ENCODE measurements around the gene VWA2. TPM values are rescaled to one million over a fixed set of nuclear protein-coding genes. Genes with fewer than 3 reads are reported as not detected.

Gene VWA2
- polyA plus RNA-seq, 3 donors from 2014 or later: not detected

- H3K9me3 Mint-ChIP-seq: no peaks in the 10 kb centered on the region
- H3K27ac Mint-ChIP-seq: no peak overlapping the region
- no peaks in the 10 kb centered on the region for H3K36me3 Mint-ChIP-seq
- H3K27me3 Mint-ChIP-seq (ENCODE audit: low read depth in 3 of 3): peaks cover 2% of the 10 kb centered on the region in 3 donors
- H3K4me1 Mint-ChIP-seq: no peaks in the 10 kb centered on the region
- H3K4me3 Mint-ChIP-seq: no peak overlapping the region
- no peak for DNase-seq
Observed at GRCh38 chr10:114313139-114313538, 74.1 kb downstream of the VWA2 start.

- DNase-seq: no peak
- H3K27ac Mint-ChIP-seq: no peak overlapping the region
- H3K9me3 Mint-ChIP-seq: no peaks in the 10 kb centered on the region
- H3K4me3 Mint-ChIP-seq: no peak overlapping the region
- peaks cover 2% of the 10 kb centered on the region in 3 donors for H3K27me3 Mint-ChIP-seq (ENCODE audit: low read depth in 3 of 3)
- no peaks in the 10 kb centered on the region for H3K36me3 Mint-ChIP-seq
- no peaks in the 10 kb centered on the region for H3K4me1 Mint-ChIP-seq
Observed at GRCh38 chr10:114313866-114314265, 74.8 kb downstream of the VWA2 start.

GRCh38 chr10:114315566-114316420, 76.7 kb downstream of the VWA2 start:
- Mint-ChIP-seq H3K4me3 (no peak overlapping the region), H3K9me3 (no peaks in the 10 kb centered on the region), H3K36me3 (no peaks in the 10 kb centered on the region), H3K4me1 (no peaks in the 10 kb centered on the region), H3K27ac (no peak overlapping the region), H3K27me3 (ENCODE audit: low read depth in 3 of 3) (peaks cover 2 to 5% (median 2%) of the 10 kb centered on the region in 3 donors)
- DNase-seq: no peak

- Mint-ChIP-seq H3K4me3 (no peak overlapping the region), H3K4me1 (no peaks in the 10 kb centered on the region), H3K36me3 (no peaks in the 10 kb centered on the region), H3K27ac (no peak overlapping the region), H3K9me3 (no peaks in the 10 kb centered on the region), H3K27me3 (ENCODE audit: low read depth in 3 of 3) (peaks cover 0 to 5% (median 2%) of the 10 kb centered on the region in 3 donors)
- no peak for DNase-seq
Observed at GRCh38 chr10:114316744-114317143, 77.7 kb downstream of the VWA2 start.

- no peaks in the 10 kb centered on the region for H3K9me3 Mint-ChIP-seq
- no peaks in the 10 kb centered on the region for H3K36me3 Mint-ChIP-seq
- no peaks in the 10 kb centered on the region for H3K4me1 Mint-ChIP-seq
- H3K27ac Mint-ChIP-seq: no peak overlapping the region
- no peak overlapping the region for H3K4me3 Mint-ChIP-seq
- DNase-seq: no peak
- peaks cover 0 to 5% (median 3%) of the 10 kb centered on the region in 3 donors for H3K27me3 Mint-ChIP-seq (ENCODE audit: low read depth in 3 of 3)
Observed at GRCh38 chr10:114319406-114320248, 80.6 kb downstream of the VWA2 start.

- Mint-ChIP-seq H3K36me3 (no peaks in the 10 kb centered on the region), H3K4me1 (no peaks in the 10 kb centered on the region), H3K9me3 (no peaks in the 10 kb centered on the region), H3K27ac (no peak overlapping the region), H3K4me3 (no peak overlapping the region), H3K27me3 (ENCODE audit: low read depth in 3 of 3) (peaks cover 0 to 3% (median 3%) of the 10 kb centered on the region in 3 donors)
- DNase-seq: no peak
Observed at GRCh38 chr10:114320249-114321116, 81.4 kb downstream of the VWA2 start.

- H3K9me3 Mint-ChIP-seq: no peaks in the 10 kb centered on the region
- H3K36me3 Mint-ChIP-seq: no peaks in the 10 kb centered on the region
- H3K27ac Mint-ChIP-seq: no peak overlapping the region
- DNase-seq: no peak
- peaks cover 0 to 5% (median 3%) of the 10 kb centered on the region in 3 donors for H3K27me3 Mint-ChIP-seq (ENCODE audit: low read depth in 3 of 3)
- no peaks in the 10 kb centered on the region for H3K4me1 Mint-ChIP-seq
- H3K4me3 Mint-ChIP-seq: no peak overlapping the region
Observed at GRCh38 chr10:114322344-114322743, 83.3 kb downstream of the VWA2 start.

- Mint-ChIP-seq H3K4me1 (no peaks in the 10 kb centered on the region), H3K36me3 (no peaks in the 10 kb centered on the region), H3K27me3 (ENCODE audit: low read depth in 3 of 3) (peaks cover 0 to 5% (median 3%) of the 10 kb centered on the region in 3 donors), H3K9me3 (no peaks in the 10 kb centered on the region), H3K4me3 (no peak overlapping the region), H3K27ac (no peak overlapping the region)
- DNase-seq: no peak
Observed at GRCh38 chr10:114323023-114323422, 84.0 kb downstream of the VWA2 start.

GRCh38 chr10:114326795-114327194, 87.7 kb downstream of the VWA2 start:
- no peaks in the 10 kb centered on the region for H3K9me3 Mint-ChIP-seq
- peaks cover 0 to 4% (median 2%) of the 10 kb centered on the region in 3 donors for H3K27me3 Mint-ChIP-seq (ENCODE audit: low read depth in 3 of 3)
- no peaks in the 10 kb centered on the region for H3K36me3 Mint-ChIP-seq
- no peaks in the 10 kb centered on the region for H3K4me1 Mint-ChIP-seq
- no peak for DNase-seq
- no peak overlapping the region for H3K27ac Mint-ChIP-seq
- H3K4me3 Mint-ChIP-seq: no peak overlapping the region

GRCh38 chr10:114327537-114328440, 88.7 kb downstream of the VWA2 start:
- Mint-ChIP-seq H3K27me3 (ENCODE audit: low read depth in 3 of 3) (peaks cover 0 to 4% (median 2%) of the 10 kb centered on the region in 3 donors), H3K4me1 (no peaks in the 10 kb centered on the region), H3K36me3 (no peaks in the 10 kb centered on the region), H3K9me3 (no peaks in the 10 kb centered on the region), H3K4me3 (no peak overlapping the region), H3K27ac (no peak overlapping the region)
- DNase-seq: no peak

- H3K27ac Mint-ChIP-seq: no peak overlapping the region
- H3K36me3 Mint-ChIP-seq: no peaks in the 10 kb centered on the region
- no peaks in the 10 kb centered on the region for H3K9me3 Mint-ChIP-seq
- H3K4me1 Mint-ChIP-seq: no peaks in the 10 kb centered on the region
- no peak overlapping the region for H3K4me3 Mint-ChIP-seq
- H3K27me3 Mint-ChIP-seq (ENCODE audit: low read depth in 3 of 3): peaks cover 0 to 4% (median 2%) of the 10 kb centered on the region in 3 donors
- DNase-seq: no peak
Observed at GRCh38 chr10:114328441-114328812, 89.4 kb downstream of the VWA2 start.

- H3K4me1 Mint-ChIP-seq: no peaks in the 10 kb centered on the region
Observed at GRCh38 chr10:114328874-114329273, 89.8 kb downstream of the VWA2 start.

More at GRCh38 chr10:114328874-114329273, 89.8 kb downstream of the VWA2 start:
- H3K36me3 Mint-ChIP-seq: no peaks in the 10 kb centered on the region
- no peak overlapping the region for H3K27ac Mint-ChIP-seq
- DNase-seq: no peak
- H3K9me3 Mint-ChIP-seq: no peaks in the 10 kb centered on the region
- peaks cover 2 to 3% (median 2%) of the 10 kb centered on the region in 3 donors for H3K27me3 Mint-ChIP-seq (ENCODE audit: low read depth in 3 of 3)
- H3K4me3 Mint-ChIP-seq: no peak overlapping the region
